ENCODE measurements around the gene PXDN. TPM values are rescaled to one million over a fixed set of nuclear protein-coding genes. Genes with fewer than 3 reads are reported as not detected.

PXDN gene
- total RNA-seq, 1 donor from 2014 or later: 21.6 TPM

DNA sequence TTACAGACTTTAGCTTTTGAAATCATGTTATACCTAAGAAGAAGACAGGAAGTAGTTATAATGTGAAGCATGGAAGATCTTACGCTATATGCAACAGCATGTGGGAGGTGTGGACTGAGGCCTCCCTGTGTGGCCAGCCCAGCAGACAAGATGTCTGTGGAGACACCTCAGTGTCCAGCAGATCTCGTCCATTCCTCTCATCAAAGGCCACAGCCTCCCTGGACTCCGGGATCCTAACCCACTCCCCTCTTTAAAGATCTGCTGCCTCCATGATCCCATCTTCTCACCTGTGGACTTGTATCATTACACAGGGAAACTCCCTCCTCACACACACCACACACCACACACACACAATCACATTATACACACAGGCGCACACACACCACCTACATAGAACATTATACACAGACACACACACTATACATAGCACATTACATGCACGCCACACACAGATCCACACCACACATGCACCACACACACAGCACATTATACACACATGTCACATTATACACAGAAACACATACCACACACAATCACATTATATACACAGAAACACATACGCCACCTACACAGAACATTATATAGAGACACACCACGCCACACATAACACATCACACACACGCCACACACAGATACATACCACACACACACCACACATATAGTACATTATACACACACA lies 89.5 kb downstream of the PXDN start:
- no peak for FAIRE-seq

DNA sequence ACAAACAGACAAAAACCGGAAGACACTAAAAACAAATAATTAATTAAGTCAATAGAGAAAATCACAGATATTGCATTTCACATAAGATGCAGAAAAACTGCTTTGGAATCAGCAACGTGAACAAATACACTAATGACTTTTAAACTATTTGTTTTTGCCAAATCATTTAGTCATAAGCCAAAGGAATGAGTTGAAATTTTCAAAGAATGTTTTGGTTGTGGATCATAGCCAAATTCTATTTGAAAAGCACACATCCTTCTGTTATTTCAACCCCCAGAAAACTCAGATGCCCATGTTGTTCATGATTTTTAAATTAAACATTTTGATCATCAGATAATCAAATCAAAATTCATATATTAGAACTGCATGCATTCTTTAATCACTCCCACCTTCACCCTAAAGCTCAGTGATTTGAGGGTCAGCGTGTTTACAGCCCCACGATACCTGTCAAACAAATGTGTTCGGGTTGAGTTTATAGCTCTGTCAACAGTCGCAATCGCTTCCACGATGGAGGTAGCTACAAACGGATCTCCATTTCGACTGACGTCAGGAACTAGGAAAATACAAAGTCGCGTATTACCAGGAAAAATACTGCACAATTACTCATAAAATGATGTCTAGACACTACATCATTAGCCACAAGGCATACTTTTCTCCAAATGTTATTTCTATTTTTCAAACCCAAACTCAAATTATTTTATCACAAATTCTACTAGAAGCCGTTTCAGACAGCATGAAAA lies 90.2 kb downstream of the PXDN start:
- DNase-seq (ENCODE audit: low spot score in 2 of 2) (no peak), FAIRE-seq (no peak)

More for the DNA sequence above, 89.5 kb downstream of the PXDN start:
- no peak for DNase-seq (ENCODE audit: low spot score in 2 of 2)

DNA sequence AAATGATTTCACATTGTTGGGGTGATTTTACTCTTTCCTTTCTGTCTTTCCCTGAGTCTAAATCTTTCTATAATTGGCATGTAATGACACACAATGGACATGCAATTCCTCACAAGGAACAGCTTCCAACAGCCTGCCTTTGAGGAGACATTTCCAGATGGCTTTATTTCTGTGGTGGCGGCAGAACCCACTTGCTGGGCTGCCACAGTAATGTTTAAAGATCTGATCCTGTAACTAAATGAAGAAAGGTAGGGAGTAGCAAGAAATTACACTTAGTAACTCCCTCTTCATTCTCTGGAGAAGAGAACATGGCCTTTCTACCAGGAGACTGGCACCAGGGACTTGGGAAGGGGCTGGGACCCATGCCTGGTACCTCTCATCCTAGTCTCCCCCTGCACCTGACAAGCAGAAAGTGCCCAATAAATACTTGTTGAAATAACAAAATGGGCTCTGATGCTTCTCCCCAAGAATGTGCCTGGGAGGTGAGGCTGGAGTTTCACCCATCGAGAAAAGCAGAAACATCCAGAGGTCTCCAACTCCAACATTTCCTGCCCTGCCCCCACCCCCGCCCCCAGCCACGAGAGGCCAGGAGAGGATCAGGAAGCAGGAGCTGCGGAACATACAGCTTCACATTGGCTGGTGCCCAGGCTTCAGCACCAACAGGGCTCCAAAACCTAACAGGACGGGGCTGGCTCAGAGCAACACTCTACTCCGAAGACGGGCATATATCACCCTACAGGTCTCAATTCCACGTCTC lies 92.1 kb downstream of the PXDN start:
- FAIRE-seq (no peak), DNase-seq (ENCODE audit: low spot score in 2 of 2) (no peak)

DNA sequence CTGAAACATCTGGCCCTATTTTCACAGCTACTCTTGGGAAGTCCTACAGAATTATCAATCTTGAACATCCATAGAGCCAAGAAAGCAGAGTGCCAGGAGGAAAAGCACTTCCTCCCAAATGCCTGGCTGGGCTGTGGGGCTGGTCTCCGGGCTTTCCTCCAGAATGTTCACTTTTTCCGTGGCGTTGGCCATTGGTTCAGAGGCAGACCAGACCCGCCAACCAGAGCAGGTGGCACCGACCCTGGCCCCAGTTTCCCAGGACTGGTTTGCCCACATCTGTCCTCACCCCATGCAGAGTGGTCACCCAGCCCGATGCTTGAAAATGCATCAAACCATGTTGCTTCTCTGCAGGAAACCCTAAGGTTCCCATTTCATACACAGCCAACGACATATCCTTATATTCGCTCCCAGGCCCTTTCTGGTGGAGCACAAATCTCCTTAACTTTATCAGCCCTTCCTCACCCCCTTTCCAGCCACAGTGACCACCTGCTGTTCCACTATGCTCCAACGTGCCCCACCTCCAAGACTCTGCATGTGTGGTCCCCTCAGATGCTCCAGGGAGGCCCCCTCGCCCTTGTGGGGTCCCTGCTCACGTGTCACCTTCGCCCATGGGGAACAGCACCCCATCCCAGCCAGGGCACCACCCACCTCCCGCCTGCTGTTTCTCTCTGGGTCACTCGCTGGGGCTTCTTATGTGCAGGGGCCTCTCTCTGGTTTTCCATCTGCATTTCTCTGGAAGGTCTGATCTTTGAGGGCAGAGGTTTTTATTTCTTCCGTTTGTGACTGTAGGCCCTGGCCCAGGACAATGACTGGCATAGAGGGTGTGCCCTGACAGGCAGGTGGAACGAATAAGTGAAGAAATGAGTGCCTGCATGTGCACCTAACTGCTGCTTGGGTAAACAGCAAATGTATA lies 92.9 kb downstream of the PXDN start:
- DNase-seq (ENCODE audit: low spot score in 2 of 2) (no peak), FAIRE-seq (no peak)

DNA sequence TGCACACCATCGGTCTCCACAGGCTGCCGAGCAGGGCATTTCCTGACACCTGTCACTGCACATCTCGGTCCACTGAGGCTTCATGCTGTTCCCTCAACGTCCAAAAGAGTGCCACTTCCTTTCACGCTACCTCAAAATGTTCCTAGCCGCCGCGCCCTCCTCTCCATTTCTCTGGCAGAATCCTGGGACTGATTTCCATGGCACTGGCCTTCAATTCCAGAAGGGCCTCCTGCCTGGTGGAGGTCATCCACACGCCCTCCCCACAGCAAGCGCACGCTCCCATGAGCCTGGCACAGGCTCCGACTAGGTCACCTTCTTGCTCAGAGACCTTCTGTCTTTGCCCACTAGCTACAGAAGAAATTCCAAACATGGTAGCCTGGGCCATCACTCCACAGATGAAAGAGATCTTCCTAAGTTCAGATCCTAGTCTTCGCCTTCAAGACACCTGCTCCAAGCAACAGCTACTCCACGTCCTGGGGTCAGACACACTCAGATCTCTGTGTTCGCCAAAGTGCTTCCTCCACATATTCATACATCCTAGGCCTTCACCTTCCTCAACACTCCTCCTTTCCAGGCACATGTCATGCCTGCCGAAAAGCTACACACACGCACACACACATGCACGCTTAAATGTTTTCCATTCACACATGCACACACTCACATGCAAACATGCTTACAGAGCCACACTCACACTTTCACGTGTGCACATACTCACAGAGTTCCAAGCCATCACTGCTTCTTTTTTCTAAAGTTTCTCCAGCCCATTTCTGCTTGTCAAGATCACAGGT lies 94.0 kb downstream of the PXDN start:
- DNase-seq (ENCODE audit: low spot score in 2 of 2) (no peak), FAIRE-seq (no peak)

DNA sequence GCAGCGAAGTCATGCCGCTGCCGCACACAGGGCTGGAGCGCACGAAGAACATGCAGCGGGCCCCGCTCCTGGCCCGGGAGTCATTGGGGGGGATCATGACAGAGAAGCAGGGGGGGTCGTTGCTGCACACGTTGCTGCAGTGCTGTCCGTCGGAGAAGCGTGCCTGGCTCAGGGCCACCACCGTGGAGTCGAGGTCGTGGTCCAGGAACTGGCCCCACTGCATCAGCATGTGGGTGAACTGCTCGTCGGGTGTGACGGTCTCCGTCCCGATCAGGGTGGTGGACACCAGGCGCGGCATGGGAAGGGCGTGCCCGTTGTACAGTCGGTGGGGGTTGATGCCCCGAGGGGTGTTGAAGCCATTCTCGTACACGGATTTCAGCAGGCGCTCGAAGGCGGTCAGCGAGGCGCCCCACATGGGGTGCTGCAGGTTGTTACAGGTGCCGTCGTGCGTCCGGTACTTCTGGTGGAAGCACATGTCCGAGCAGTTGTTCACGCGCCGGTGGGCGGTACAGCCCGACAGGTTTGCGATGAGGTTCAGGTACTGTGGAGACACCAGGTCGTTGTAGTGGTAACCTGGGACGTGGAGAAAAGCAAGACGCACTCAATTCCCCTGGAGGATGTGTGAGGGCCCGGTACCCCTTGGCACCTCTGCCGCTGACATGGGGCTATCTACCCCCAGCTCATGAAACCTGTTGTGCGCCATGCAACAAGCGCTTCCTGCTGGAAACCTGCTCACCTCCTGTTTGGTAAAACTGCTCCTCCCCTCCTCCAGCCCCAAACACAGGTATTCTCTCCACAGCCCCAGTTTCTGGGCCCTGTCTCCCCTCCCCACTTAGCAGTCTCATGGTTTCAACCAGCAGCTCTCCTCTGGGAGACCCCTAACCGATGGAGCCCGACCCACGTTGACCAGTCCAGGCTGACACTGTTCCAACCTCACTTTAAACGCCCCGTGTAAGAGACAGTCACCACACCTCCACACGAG lies 94.9 kb downstream of the PXDN start:
- FAIRE-seq: no peak
- no peak for DNase-seq (ENCODE audit: low spot score in 2 of 2)

DNA sequence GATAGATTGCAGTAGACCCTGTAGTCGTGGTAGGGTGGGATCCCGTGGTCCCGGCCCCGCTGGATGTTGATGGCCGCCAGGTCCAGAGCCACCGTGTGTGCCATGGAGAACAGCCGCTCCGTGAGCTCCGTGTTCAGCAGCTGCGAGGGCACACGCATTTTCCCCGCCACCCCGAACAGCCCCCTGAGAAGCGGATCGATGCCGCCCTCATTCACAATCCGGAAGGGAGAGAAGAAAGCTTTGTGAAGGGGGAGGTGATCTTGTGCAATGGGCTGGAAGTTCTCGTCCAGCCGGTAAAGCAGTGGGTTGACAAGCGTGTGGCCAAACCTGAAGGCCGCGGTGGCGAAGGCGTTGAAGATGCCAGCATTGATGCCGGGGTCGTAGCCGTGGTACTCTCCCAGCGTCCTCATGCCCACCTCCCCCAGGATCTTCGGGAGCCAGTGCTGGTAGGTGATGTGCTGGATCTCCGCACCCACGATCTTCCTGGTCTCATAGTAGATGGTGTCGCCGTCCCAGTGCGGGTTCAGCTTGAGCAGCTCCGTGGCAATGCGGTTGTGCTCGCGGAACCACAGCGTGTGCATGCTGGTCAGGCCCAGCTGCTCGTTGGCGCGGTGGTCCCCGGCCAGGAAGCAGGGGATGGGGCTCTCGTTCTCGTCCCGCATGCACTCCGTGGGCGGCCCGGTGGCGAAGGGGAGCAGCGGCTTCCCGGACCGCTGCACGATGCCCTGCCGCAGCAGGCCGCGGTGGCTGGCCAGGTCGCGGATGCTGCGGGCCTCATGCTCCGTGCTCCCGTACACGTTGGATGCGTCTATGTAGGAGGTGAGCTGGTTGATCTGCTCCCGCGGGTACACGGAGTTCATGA lies 95.8 kb downstream of the PXDN start:
- DNase-seq (ENCODE audit: low spot score in 2 of 2) (no peak), FAIRE-seq (no peak)

DNA sequence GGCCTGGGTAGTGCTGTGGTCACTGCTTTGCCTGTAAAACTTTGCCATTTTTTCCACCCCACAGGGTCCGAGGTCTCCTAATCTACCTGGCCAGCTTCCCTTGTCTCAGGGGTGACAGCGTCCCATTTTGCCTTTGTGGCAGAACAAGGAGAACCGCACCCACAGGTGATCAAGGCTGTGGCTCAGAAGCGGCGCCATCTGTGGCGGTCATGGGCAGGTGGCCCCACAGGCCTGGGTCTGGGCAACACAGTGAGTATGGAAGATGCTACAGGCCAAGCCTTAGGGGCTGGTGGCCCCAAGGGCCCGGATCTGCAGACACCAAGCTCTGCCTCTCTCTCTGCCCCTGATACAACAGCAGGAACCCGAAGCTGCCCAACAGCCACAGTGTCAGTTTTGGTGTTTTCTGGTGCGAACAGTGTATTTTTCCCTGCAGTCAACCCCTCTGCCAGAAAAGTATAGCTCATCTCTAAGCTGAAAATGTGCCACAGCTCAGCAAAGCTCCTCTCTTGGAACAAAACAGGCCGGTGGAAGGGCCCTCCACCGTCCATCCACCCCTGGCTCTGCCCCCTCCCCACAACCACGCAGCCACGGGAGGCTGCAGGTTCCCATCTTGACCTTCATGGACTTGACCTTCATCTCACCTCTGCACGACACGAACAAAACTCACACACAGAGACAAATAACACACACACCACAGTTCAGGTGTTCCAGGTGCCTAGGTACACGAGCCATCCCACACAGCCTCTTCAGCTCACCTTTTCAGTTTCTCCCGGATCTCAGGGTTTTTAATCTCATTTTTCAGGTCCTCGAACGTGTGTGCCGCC lies 96.7 kb downstream of the PXDN start:
- DNase-seq (ENCODE audit: low spot score in 2 of 2) (no peak), FAIRE-seq (no peak)

DNA sequence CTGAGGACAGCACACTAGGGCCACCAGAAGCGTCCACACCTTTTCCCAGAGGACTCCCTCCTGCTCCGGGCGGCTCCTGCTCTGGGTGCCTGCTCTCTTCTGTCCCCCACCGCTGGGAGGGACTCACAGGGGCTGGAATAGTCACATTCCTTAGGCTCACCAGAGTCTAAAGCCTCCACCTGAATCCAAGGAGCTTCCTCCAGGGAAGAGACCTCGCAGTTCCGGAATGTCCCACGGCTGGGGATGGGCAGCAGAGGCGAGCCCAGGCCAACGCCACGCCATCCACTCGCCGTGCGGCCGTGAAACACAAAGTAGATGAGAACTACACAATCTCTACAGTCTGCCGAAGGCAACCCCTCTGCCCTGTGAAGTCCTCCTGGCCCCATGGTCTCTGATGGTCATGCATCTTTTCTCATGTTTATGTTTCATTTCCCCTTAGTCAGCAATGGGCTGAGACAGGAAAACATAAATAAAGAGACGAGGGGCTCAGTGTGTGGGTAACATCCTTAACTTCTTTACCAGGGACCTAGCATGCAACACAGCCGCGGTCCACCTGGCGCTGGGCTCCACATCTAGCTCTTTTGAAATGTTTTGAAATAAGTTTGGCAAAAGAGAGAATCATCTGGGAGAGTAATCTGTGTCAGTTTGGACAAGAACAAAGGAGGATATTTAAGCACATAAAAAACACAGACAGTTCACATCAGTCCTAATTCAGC lies 98.4 kb downstream of the PXDN start:
- no peak for FAIRE-seq

DNA sequence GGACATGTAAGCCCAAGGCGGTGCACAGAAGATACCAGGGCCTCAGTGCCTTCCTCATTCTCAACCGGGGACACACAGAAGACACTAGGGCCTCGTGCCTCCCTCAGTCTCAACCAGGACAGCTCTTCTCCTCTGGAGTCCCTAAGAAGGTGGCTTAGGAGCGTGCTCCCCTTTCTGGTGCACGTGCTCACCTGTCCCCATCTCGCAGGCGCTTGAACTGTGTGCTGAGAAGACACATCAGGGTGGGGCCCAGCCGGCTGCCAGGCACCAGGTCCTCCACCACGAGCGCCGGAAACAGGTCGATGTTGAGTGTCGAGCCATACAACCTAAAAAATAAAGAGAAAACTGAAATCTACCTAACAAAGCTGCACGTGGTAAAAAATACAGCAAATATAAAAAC lies 99.9 kb downstream of the PXDN start:
- no peak for FAIRE-seq

More for the DNA sequence above, 98.4 kb downstream of the PXDN start:
- no peak for DNase-seq (ENCODE audit: low spot score in 2 of 2)

DNA sequence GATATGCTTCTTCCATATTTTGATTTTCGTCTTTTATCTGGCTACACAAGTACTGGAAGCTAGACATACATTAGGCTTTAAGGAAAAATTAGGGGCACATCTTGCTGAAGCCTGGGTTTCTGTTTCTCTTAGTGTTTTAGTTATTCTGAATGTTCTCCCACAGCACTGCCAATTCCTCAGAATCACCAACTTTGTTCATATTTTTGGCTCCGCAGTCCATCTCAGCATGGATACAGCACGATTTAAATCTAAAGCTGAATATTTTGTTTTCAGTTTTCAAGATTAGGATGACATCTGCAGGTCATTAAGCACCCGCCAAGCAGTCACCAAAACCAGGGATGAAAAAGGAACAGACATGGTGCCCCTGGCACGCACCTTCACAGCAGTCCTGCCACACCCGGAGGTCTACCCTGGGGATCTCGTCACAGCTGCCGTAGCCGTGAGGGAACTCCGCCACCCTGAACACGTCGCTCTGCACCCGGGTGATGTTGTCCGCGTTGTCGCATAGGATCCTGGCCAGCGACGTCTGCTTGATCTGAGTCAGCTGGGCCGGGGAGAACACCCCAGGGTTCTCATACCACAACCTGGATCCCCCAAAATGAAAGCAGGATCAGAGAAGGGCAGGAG lies 101.2 kb downstream of the PXDN start:
- DNase-seq (ENCODE audit: low spot score in 2 of 2) (no peak), FAIRE-seq (no peak)

More for the DNA sequence above, 99.9 kb downstream of the PXDN start:
- no peak for DNase-seq (ENCODE audit: low spot score in 2 of 2)

DNA sequence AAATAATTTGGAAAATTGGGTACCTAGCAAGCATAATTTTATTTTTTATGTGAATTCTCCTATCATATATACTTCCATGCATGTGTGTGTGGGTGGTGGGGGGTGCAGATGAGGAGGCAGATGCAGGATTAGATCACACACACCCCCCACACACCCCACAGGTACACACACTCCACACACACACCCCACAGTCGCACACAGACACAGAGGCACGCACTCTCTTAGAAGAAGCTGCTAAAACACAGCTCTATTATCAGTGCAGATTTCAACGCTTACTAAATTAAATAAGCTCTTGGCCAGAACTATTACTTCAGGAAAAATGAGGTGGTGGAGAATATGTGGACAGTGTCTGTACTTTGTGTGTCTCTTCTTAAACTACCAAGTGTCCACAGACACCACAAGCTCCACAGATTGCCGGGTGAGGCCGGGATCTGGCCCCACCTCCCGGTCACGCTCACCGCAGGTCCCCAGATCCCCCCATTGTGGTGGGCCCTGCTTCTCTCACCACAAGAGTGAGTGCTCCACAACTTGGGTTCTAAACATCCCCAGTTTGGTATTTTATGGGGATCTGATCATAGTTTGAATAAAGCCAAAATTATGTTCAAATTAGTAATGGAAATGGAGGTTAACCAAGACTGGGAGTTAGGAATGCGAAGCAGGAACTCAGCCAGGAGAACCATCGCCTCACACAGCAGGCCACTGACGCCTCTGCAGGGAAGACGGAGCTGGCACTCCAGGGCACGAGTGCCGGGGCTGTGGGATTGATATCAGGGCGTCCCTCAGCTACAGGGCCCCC lies 102.1 kb downstream of the PXDN start:
- FAIRE-seq (no peak), DNase-seq (ENCODE audit: low spot score in 2 of 2) (no peak)

DNA sequence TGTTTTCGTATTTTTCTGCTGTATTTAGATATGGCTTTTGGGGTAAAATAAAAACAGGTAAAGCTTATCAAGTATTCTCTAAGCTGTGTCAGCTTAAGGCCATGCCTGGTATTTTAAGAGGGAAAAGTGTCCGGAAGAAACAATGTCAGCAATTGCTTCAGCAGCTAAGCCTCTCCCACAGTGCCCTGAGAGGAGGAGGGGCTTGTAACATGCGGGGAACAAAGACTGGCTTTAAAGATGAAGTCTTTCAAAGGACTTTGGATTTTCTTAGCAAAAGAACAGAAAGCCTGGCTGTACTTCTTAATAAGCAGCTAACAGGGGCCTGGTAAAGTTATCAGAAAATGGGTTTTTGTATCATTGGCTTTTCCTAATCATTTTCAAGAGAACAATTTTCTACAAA lies 102.8 kb downstream of the PXDN start:
- DNase-seq (ENCODE audit: low spot score in 2 of 2) (no peak), FAIRE-seq (no peak)

DNA sequence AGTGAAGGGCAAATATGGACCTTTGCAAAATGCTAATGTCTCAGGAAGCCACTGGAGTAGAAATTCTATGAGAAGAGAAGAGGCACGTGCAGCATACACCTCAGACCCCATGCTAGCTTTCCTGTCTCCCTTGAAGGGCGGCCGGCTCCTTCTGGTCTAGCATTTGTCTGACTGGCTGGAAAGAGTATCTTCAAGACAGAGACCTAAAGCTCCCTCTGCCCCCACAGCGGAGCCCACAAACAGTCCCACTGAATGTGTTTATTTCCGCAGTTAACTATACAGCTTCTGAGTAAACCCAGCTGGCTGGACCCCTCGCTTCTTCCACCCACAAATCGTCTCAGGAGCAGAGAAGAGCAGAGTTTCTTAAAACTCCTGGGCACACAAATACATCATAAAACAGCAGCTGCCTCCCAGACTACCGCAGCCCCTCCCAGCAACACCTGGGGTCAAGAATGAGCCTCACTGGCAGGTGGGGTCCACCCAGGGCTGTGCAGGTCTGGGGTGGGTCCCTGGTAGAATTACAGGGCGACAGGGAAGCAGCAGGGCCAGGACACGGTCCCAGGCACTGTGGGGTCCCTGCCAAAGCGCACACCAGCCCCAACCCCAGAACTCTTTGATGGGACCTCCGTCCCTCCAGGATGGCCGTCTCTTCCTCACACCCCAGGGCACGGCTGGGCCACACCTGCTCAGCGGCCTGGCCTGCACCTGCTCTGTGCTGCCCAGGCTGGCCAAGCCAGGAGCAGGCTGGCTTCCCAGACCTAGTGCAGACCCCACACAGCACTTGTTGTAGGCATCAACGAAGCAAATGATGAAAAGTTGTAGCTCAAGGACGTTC lies 103.8 kb downstream of the PXDN start:
- no peak for FAIRE-seq
- no peak for DNase-seq (ENCODE audit: low spot score in 2 of 2)
